ENCODE results near the gene EMC10. TPM values are rescaled to one million over a fixed set of nuclear protein-coding genes. Genes with fewer than 3 reads are reported as not detected.

Gene EMC10
- total RNA-seq, 2 donors from 2014 or later = 26.6 to 33.9 TPM

- H3K9me3 Mint-ChIP-seq = no peaks in the 10 kb centered on the region
- H3K27me3 Mint-ChIP-seq (ENCODE audit: low read depth) = no peaks in the 10 kb centered on the region
Measured at GRCh38 chr19:50500060-50500752, 23.9 kb downstream of the EMC10 start.

DNA sequence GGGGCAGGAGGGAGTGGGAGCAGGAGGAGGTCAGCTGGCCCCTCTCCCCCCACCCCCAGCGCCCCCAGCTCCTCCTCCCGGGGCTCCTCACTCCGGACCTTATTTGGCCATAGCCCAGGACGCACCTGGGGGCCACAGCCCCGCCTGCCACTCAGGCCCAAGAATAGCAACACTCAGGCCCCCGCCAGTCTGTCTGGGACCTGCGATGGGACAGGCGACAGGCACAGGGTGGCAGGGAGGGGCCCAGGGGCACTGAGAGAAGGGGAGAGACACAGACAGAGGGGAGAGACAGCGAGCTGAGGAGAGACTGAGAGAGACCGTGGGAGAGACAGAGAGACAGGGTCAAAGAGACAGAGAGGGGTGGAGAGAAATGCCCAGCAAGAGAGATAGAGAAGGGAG, 24.4 kb downstream of the EMC10 start:
- ATAC-seq (replicated peaks in 1 of 2) = peak in 1 of 2 donors; percentile 15
- H3K27me3 Mint-ChIP-seq (ENCODE audit: low read depth) = no peaks in the 10 kb centered on the region
- H3K4me1 Mint-ChIP-seq (ENCODE audit: low read depth) = no peaks in the 10 kb centered on the region
- peaks cover 0 to 3% of the 10 kb centered on the region in 2 donors for H3K36me3 Mint-ChIP-seq (ENCODE audit: insufficient read depth in 2 of 2)
- H3K9me3 Mint-ChIP-seq = no peaks in the 10 kb centered on the region
- no peak overlapping the region for H3K4me3 Mint-ChIP-seq
- no peak overlapping the region for H3K27ac Mint-ChIP-seq
- DNase-seq = no peak

More at GRCh38 chr19:50500060-50500752, 23.9 kb downstream of the EMC10 start:
- Mint-ChIP-seq H3K4me1 (ENCODE audit: low read depth) (no peaks in the 10 kb centered on the region), H3K4me3 (no peak overlapping the region), H3K27ac (no peak overlapping the region), H3K36me3 (ENCODE audit: insufficient read depth in 2 of 2) (no peaks in the 10 kb centered on the region)
- ATAC-seq (replicated peaks in 1 of 2) (peak in 1 of 2 donors; percentile 28), DNase-seq (no peak)

DNA sequence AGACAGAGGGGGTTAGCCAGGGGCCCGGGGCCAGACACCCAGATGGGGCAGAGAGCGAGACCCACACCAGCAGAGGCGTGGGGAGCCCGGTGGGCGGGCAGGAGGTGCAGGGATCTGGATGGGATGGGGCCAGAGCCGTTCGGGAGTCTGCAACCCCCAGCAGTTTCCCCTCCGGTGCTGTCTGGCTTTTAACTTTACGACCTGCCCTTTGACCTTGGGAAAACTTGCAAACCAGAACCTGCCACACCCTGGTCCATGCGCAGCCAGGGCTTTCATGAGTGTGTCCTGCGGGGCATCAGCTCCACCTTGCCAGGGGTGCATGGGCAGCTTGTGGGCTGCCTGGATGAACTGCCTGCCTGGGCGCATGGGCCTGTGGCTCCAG, 24.9 kb downstream of the EMC10 start:
- Mint-ChIP-seq H3K27me3 (ENCODE audit: low read depth) (no peaks in the 10 kb centered on the region), H3K36me3 (ENCODE audit: insufficient read depth in 2 of 2) (peaks cover 0 to 4% of the 10 kb centered on the region in 2 donors), H3K9me3 (no peaks in the 10 kb centered on the region), H3K27ac (no peak overlapping the region), H3K4me3 (no peak overlapping the region), H3K4me1 (ENCODE audit: low read depth) (no peaks in the 10 kb centered on the region)
- no peak for ATAC-seq (replicated peaks in 1 of 2)
- no peak for DNase-seq

- peak in 1 of 2 donors; percentile 24 for ATAC-seq (replicated peaks in 1 of 2)
- Mint-ChIP-seq H3K27ac (no peak overlapping the region), H3K36me3 (ENCODE audit: insufficient read depth in 2 of 2) (peaks cover 0 to 4% of the 10 kb centered on the region in 2 donors), H3K4me3 (no peak overlapping the region), H3K4me1 (ENCODE audit: low read depth) (no peaks in the 10 kb centered on the region), H3K9me3 (no peaks in the 10 kb centered on the region), H3K27me3 (ENCODE audit: low read depth) (no peaks in the 10 kb centered on the region)
- no peak for DNase-seq
Measured at GRCh38 chr19:50501568-50502475, 25.5 kb downstream of the EMC10 start.

GRCh38 chr19:50505856-50506611, 29.7 kb downstream of the EMC10 start:
- H3K9me3 Mint-ChIP-seq = no peaks in the 10 kb centered on the region
- ATAC-seq (replicated peaks in 1 of 2) (no peak), DNase-seq (no peak)
- no peaks in the 10 kb centered on the region for H3K27me3 Mint-ChIP-seq (ENCODE audit: low read depth)
- no peak overlapping the region for H3K4me3 Mint-ChIP-seq
- H3K36me3 Mint-ChIP-seq (ENCODE audit: insufficient read depth in 2 of 2) = peaks cover 0 to 4% of the 10 kb centered on the region in 2 donors
- H3K4me1 Mint-ChIP-seq (ENCODE audit: low read depth) = peaks cover 9% of the 10 kb centered on the region
- no peak overlapping the region for H3K27ac Mint-ChIP-seq

- Mint-ChIP-seq H3K4me3 (no peak overlapping the region), H3K27me3 (ENCODE audit: low read depth) (no peaks in the 10 kb centered on the region), H3K36me3 (ENCODE audit: insufficient read depth in 2 of 2) (peaks cover 0 to 4% of the 10 kb centered on the region in 2 donors), H3K27ac (no peak overlapping the region), H3K4me1 (ENCODE audit: low read depth) (peaks cover 15% of the 10 kb centered on the region), H3K9me3 (no peaks in the 10 kb centered on the region)
- no peak for DNase-seq
- ATAC-seq (replicated peaks in 1 of 2) = no peak
Measured at GRCh38 chr19:50506700-50507099, 30.4 kb downstream of the EMC10 start.

GRCh38 chr19:50507376-50507775, 31.1 kb downstream of the EMC10 start:
- Mint-ChIP-seq H3K27ac (no peak overlapping the region), H3K36me3 (ENCODE audit: insufficient read depth in 2 of 2) (peaks cover 0 to 4% of the 10 kb centered on the region in 2 donors), H3K4me3 (no peak overlapping the region), H3K27me3 (ENCODE audit: low read depth) (no peaks in the 10 kb centered on the region), H3K9me3 (no peaks in the 10 kb centered on the region), H3K4me1 (ENCODE audit: low read depth) (peaks cover 16% of the 10 kb centered on the region)
- DNase-seq = no peak
- ATAC-seq (replicated peaks in 1 of 2) = no peak

GRCh38 chr19:50508843-50509190, 32.5 kb downstream of the EMC10 start:
- Mint-ChIP-seq H3K9me3 (no peaks in the 10 kb centered on the region), H3K27ac (no peak overlapping the region), H3K4me3 (peak overlapping the region in 1 of 2 donors; percentile 7), H3K4me1 (ENCODE audit: low read depth) (peaks cover 16% of the 10 kb centered on the region), H3K36me3 (ENCODE audit: insufficient read depth in 2 of 2) (peaks cover 0 to 4% of the 10 kb centered on the region in 2 donors), H3K27me3 (ENCODE audit: low read depth) (no peaks in the 10 kb centered on the region)
- no peak for ATAC-seq (replicated peaks in 1 of 2)
- no peak for DNase-seq

DNA sequence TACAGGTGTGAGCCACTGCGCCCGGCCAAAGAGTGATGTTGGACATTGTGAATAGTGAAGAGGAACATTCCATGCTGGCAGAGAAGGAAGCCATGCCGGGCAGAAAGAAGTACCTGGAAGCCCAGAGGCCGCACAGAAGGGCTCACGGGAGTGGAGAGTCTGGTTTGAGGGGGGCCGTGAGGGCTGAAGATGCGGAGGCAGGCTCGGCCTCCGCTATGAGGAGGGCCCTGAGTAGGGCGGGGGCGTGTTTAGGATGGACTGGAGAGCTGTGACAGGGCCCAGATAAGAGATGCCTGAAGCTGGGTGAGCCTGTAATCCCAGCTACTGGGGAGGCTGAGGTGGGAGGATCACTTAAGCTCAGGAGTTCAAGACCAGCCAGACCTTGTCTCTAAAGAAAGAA, 33.1 kb downstream of the EMC10 start:
- Mint-ChIP-seq H3K27ac (peak overlapping the region; percentile 6), H3K4me1 (ENCODE audit: low read depth) (peaks cover 16% of the 10 kb centered on the region), H3K4me3 (peak overlapping the region; percentile 39 to 76), H3K27me3 (ENCODE audit: low read depth) (peaks cover 3% of the 10 kb centered on the region), H3K9me3 (no peaks in the 10 kb centered on the region), H3K36me3 (ENCODE audit: insufficient read depth in 2 of 2) (peaks cover 0 to 4% of the 10 kb centered on the region in 2 donors)
- ATAC-seq (replicated peaks in 1 of 2) (no peak), DNase-seq (no peak)

GRCh38 chr19:50510121-50510670, 33.9 kb downstream of the EMC10 start:
- Mint-ChIP-seq H3K4me1 (ENCODE audit: low read depth) (peaks cover 16% of the 10 kb centered on the region), H3K36me3 (ENCODE audit: insufficient read depth in 2 of 2) (peaks cover 0 to 4% of the 10 kb centered on the region in 2 donors), H3K4me3 (peak overlapping the region; percentile 72 to 76), H3K27me3 (ENCODE audit: low read depth) (peaks cover 9% of the 10 kb centered on the region), H3K27ac (peak overlapping the region; percentile 74), H3K9me3 (no peaks in the 10 kb centered on the region)
- DNase-seq = no peak
- ATAC-seq (replicated peaks in 1 of 2) = no peak

GRCh38 chr19:50510700-50511068, 34.4 kb downstream of the EMC10 start:
- peak overlapping the region; percentile 74 for H3K27ac Mint-ChIP-seq
- H3K36me3 Mint-ChIP-seq (ENCODE audit: insufficient read depth in 2 of 2) = peaks cover 0 to 1% of the 10 kb centered on the region in 2 donors
- no peak for ATAC-seq (replicated peaks in 1 of 2)
- DNase-seq = no peak
- no peaks in the 10 kb centered on the region for H3K9me3 Mint-ChIP-seq
- H3K4me1 Mint-ChIP-seq (ENCODE audit: low read depth) = peaks cover 16% of the 10 kb centered on the region
- peak overlapping the region; percentile 72 to 76 for H3K4me3 Mint-ChIP-seq
- peaks cover 11% of the 10 kb centered on the region for H3K27me3 Mint-ChIP-seq (ENCODE audit: low read depth)

- H3K27ac Mint-ChIP-seq = peak within 1 kb of the TSS; percentile 74
- DNase-seq (peak; percentile 95 to 97), ATAC-seq (replicated peaks in 1 of 2) (peak; percentile 92 to 93)
- no peaks in the 10 kb centered on the region for H3K36me3 Mint-ChIP-seq (ENCODE audit: insufficient read depth in 2 of 2)
- no peaks in the 10 kb centered on the region for H3K9me3 Mint-ChIP-seq
- peak within 1 kb of the TSS; percentile 72 to 76 for H3K4me3 Mint-ChIP-seq
- peaks cover 16% of the 10 kb centered on the region for H3K4me1 Mint-ChIP-seq (ENCODE audit: low read depth)
- peaks cover 17% of the 10 kb centered on the region for H3K27me3 Mint-ChIP-seq (ENCODE audit: low read depth)
Measured at GRCh38 chr19:50511069-50511822, 34.9 kb downstream of the EMC10 start, which contains the start of gene JOSD2. Gene JOSD2, minus strand, starts transcription at chr19:50511191. Its CDS starts 760 bp downstream, at chr19:50510431.

Data from activated T-cell treated with anti-CD3 and anti-CD28 coated beads, Interleukin-2, amount 50 U/mL, for 72 hours (primary cell).